Measurements from ENCODE around the gene PTCD3.

PTCD3 gene

GRCh38 chr2:86105969-86106945, at the start of gene PTCD3:
Gene PTCD3, plus strand, starts transcription at chr2:86106235. Its CDS starts 13 bp downstream, at chr2:86106248.
- Histone ChIP-seq H3K36me3 (ENCODE audit: control insufficient read depth in 2 of 2, insufficient read depth in 2 of 2, low read length in 2 of 2) (peaks cover 11% of the 10 kb centered on the region in 2 donors), H3K4me1 (ENCODE audit: control insufficient read depth, insufficient read depth, low read length) (peaks cover 16% of the 10 kb centered on the region), H3K4me3 (ENCODE audit: low read length in 2 of 2) (peak within 1 kb of the TSS; percentile 97 to 98), H3K9me3 (ENCODE audit: control insufficient read depth in 2 of 2, low read length in 2 of 2) (no peaks in the 10 kb centered on the region), H3K27me3 (ENCODE audit: control insufficient read depth in 1 of 2, insufficient read depth in 2 of 2, low read length in 2 of 2) (no peaks in the 10 kb centered on the region), H3K9ac (ENCODE audit: low read length in 2 of 2) (peak within 1 kb of the TSS; percentile 77 to 91), H3K27ac (ENCODE audit: low read length) (peak within 1 kb of the TSS; percentile 85)

GRCh38 chr2:86056590-86057331, 49.3 kb upstream of the PTCD3 start:
- Histone ChIP-seq H3K36me3 (ENCODE audit: control insufficient read depth in 2 of 2, insufficient read depth in 2 of 2, low read length in 2 of 2) (peaks cover 22 to 35% of the 10 kb centered on the region in 2 donors), H3K4me1 (ENCODE audit: control insufficient read depth, insufficient read depth, low read length) (no peaks in the 10 kb centered on the region)

GRCh38 chr2:86062043-86062442, 44.0 kb upstream of the PTCD3 start:
- peaks cover 28 to 29% of the 10 kb centered on the region in 2 donors for H3K36me3 ChIP-seq (ENCODE audit: control insufficient read depth in 2 of 2, insufficient read depth in 2 of 2, low read length in 2 of 2)
- H3K4me3 ChIP-seq (ENCODE audit: low read length in 2 of 2): no peak overlapping the region
- H3K27ac ChIP-seq (ENCODE audit: low read length): no peak overlapping the region

More at GRCh38 chr2:86056590-86057331, 49.3 kb upstream of the PTCD3 start:
- no peaks in the 10 kb centered on the region for H3K27me3 ChIP-seq (ENCODE audit: control insufficient read depth in 1 of 2, insufficient read depth in 2 of 2, low read length in 2 of 2)
- H3K9me3 ChIP-seq (ENCODE audit: control insufficient read depth in 2 of 2, low read length in 2 of 2): no peaks in the 10 kb centered on the region
- no peak overlapping the region for H3K27ac ChIP-seq (ENCODE audit: low read length)
- no peak overlapping the region for H3K9ac ChIP-seq (ENCODE audit: low read length in 2 of 2)
- H3K4me3 ChIP-seq (ENCODE audit: low read length in 2 of 2): no peak overlapping the region

DNA sequence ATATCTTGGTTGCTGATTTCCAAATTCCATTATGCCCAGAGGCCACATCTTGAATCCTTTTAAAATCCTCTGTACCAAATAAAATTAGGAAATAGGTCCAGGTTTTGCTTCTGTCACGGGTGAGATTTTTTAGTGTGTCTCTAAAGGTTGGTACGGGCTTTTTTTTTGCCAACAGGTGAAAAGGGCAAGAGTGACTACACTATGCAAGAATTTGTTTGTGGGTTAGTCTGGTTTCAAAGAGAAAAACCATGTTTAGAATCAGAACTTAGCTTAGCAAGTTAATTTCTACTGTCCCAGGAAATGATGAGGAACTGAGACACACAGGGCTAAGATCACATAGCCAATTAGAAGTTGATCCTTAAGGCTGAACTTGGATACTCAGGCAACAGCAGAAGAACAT, 42.0 kb upstream of the PTCD3 start:
- H3K27ac ChIP-seq (ENCODE audit: low read length): no peak overlapping the region
- no peak overlapping the region for H3K9ac ChIP-seq (ENCODE audit: low read length in 2 of 2)
- H3K4me3 ChIP-seq (ENCODE audit: low read length in 2 of 2): no peak overlapping the region
- H3K36me3 ChIP-seq (ENCODE audit: control insufficient read depth in 2 of 2, insufficient read depth in 2 of 2, low read length in 2 of 2): peaks cover 34 to 36% of the 10 kb centered on the region in 2 donors
- no peaks in the 10 kb centered on the region for H3K27me3 ChIP-seq (ENCODE audit: control insufficient read depth in 1 of 2, insufficient read depth in 2 of 2, low read length in 2 of 2)
- no peaks in the 10 kb centered on the region for H3K9me3 ChIP-seq (ENCODE audit: control insufficient read depth in 2 of 2, low read length in 2 of 2)
- peaks cover 9% of the 10 kb centered on the region for H3K4me1 ChIP-seq (ENCODE audit: control insufficient read depth, insufficient read depth, low read length)

More at GRCh38 chr2:86062043-86062442, 44.0 kb upstream of the PTCD3 start:
- Histone ChIP-seq H3K4me1 (ENCODE audit: control insufficient read depth, insufficient read depth, low read length) (peaks cover 5% of the 10 kb centered on the region), H3K9me3 (ENCODE audit: control insufficient read depth in 2 of 2, low read length in 2 of 2) (no peaks in the 10 kb centered on the region), H3K27me3 (ENCODE audit: control insufficient read depth in 1 of 2, insufficient read depth in 2 of 2, low read length in 2 of 2) (no peaks in the 10 kb centered on the region), H3K9ac (ENCODE audit: low read length in 2 of 2) (no peak overlapping the region)

GRCh38 chr2:86065512-86065911, 40.5 kb upstream of the PTCD3 start:
- H3K27me3 ChIP-seq (ENCODE audit: control insufficient read depth in 1 of 2, insufficient read depth in 2 of 2, low read length in 2 of 2): no peaks in the 10 kb centered on the region
- peak overlapping the region; percentile 49 for H3K27ac ChIP-seq (ENCODE audit: low read length)
- H3K4me3 ChIP-seq (ENCODE audit: low read length in 2 of 2): no peak overlapping the region
- no peaks in the 10 kb centered on the region for H3K9me3 ChIP-seq (ENCODE audit: control insufficient read depth in 2 of 2, low read length in 2 of 2)
- peaks cover 9% of the 10 kb centered on the region for H3K4me1 ChIP-seq (ENCODE audit: control insufficient read depth, insufficient read depth, low read length)
- H3K36me3 ChIP-seq (ENCODE audit: control insufficient read depth in 2 of 2, insufficient read depth in 2 of 2, low read length in 2 of 2): peaks cover 40 to 43% of the 10 kb centered on the region in 2 donors
- H3K9ac ChIP-seq (ENCODE audit: low read length in 2 of 2): no peak overlapping the region

DNA sequence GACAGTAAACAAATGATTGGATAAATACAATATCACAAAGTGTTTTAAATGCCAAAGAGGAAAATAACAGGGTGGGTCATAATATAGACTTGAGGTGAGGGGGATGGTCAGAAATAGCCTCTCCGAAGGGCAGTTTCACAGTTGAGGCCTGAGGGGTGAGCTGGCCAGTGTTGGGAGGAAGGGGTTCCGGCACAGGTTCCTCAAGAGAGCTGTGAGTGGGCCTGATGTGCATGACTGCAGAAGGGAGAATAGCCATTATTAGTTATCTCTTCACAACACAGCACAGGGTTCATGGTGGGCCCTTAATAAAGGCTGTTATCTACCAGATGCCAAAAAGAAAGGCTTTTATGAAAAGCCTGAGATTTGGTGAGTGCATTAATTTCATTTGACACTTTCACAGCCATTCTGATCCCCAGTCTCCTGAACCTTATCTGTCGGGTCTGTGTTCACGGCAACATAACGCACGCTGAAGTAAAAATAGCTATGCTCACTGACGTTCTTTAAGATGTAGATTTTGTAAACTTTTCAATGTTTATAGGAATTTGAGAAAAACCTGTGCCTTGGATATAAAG, 39.9 kb upstream of the PTCD3 start:
- Histone ChIP-seq H3K4me3 (ENCODE audit: low read length in 2 of 2) (no peak overlapping the region), H3K27me3 (ENCODE audit: control insufficient read depth in 1 of 2, insufficient read depth in 2 of 2, low read length in 2 of 2) (no peaks in the 10 kb centered on the region), H3K36me3 (ENCODE audit: control insufficient read depth in 2 of 2, insufficient read depth in 2 of 2, low read length in 2 of 2) (peaks cover 40 to 42% of the 10 kb centered on the region in 2 donors), H3K27ac (ENCODE audit: low read length) (peak overlapping the region; percentile 49), H3K9ac (ENCODE audit: low read length in 2 of 2) (no peak overlapping the region), H3K4me1 (ENCODE audit: control insufficient read depth, insufficient read depth, low read length) (peaks cover 9% of the 10 kb centered on the region), H3K9me3 (ENCODE audit: control insufficient read depth in 2 of 2, low read length in 2 of 2) (no peaks in the 10 kb centered on the region)

DNA sequence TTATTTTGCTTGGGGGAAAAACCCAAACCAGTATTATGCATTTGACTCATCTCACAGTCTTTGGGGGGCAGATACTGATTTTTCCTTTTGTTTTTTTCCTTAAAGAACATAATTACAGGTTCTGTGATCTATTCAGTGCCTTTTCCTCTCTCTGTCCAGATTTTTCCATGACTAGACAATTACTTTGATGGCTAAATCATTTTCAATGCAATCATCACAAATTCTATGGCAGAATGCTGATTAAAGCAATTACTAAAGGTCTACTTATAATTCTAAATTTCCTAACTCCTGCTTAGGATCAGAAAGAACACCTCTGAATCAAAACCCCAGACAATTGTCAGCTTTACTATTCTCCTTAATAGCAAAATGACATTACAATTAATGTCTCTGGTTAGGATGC, 39.1 kb upstream of the PTCD3 start:
- Histone ChIP-seq H3K27me3 (ENCODE audit: control insufficient read depth in 1 of 2, insufficient read depth in 2 of 2, low read length in 2 of 2) (no peaks in the 10 kb centered on the region), H3K9me3 (ENCODE audit: control insufficient read depth in 2 of 2, low read length in 2 of 2) (no peaks in the 10 kb centered on the region), H3K27ac (ENCODE audit: low read length) (no peak overlapping the region), H3K9ac (ENCODE audit: low read length in 2 of 2) (no peak overlapping the region), H3K4me1 (ENCODE audit: control insufficient read depth, insufficient read depth, low read length) (peaks cover 9% of the 10 kb centered on the region), H3K36me3 (ENCODE audit: control insufficient read depth in 2 of 2, insufficient read depth in 2 of 2, low read length in 2 of 2) (peaks cover 42 to 44% of the 10 kb centered on the region in 2 donors), H3K4me3 (ENCODE audit: low read length in 2 of 2) (no peak overlapping the region)

- H3K36me3 ChIP-seq (ENCODE audit: control insufficient read depth in 2 of 2, insufficient read depth in 2 of 2, low read length in 2 of 2): peaks cover 42 to 44% of the 10 kb centered on the region in 2 donors
- H3K27me3 ChIP-seq (ENCODE audit: control insufficient read depth in 1 of 2, insufficient read depth in 2 of 2, low read length in 2 of 2): no peaks in the 10 kb centered on the region
- H3K4me1 ChIP-seq (ENCODE audit: control insufficient read depth, insufficient read depth, low read length): peaks cover 21% of the 10 kb centered on the region
- H3K9me3 ChIP-seq (ENCODE audit: control insufficient read depth in 2 of 2, low read length in 2 of 2): no peaks in the 10 kb centered on the region
- no peak overlapping the region for H3K27ac ChIP-seq (ENCODE audit: low read length)
- H3K9ac ChIP-seq (ENCODE audit: low read length in 2 of 2): no peak overlapping the region
- no peak overlapping the region for H3K4me3 ChIP-seq (ENCODE audit: low read length in 2 of 2)
Observed at GRCh38 chr2:86068136-86068588, 37.9 kb upstream of the PTCD3 start.

GRCh38 chr2:86068648-86069047, 37.4 kb upstream of the PTCD3 start:
- Histone ChIP-seq H3K27me3 (ENCODE audit: control insufficient read depth in 1 of 2, insufficient read depth in 2 of 2, low read length in 2 of 2) (no peaks in the 10 kb centered on the region), H3K4me3 (ENCODE audit: low read length in 2 of 2) (no peak overlapping the region), H3K27ac (ENCODE audit: low read length) (no peak overlapping the region), H3K9ac (ENCODE audit: low read length in 2 of 2) (no peak overlapping the region), H3K36me3 (ENCODE audit: control insufficient read depth in 2 of 2, insufficient read depth in 2 of 2, low read length in 2 of 2) (peaks cover 45 to 46% of the 10 kb centered on the region in 2 donors), H3K4me1 (ENCODE audit: control insufficient read depth, insufficient read depth, low read length) (peaks cover 21% of the 10 kb centered on the region), H3K9me3 (ENCODE audit: control insufficient read depth in 2 of 2, low read length in 2 of 2) (no peaks in the 10 kb centered on the region)

DNA sequence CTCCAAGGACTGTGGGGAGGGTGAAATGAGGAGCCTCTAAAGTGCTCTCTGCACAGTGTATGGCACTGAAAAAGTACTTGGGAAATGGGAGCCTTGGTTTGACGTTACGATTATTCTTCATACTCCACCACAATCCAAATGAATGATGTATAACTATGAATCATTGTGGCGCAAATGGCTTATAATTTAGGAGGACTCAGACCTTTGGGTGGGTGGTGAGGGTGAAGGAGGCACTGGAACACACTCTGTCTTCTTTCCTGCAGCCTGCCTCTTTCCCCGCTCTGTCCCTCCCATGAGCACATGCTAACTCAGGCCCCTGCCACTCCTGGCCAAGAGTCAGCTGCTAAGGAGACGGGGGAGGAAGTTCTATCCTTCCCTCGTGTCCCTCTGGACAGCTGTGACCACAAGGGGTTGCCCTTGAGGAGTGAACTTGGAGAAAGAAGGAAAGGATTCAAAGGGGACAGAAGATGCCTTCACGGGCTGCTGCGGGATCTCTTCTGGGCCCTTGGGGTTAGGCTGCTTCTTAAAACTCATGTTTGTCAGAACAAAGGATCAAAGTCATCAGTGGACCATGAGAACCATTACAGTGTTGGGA, 36.8 kb upstream of the PTCD3 start:
- H3K9ac ChIP-seq (ENCODE audit: low read length in 2 of 2): no peak overlapping the region
- H3K4me1 ChIP-seq (ENCODE audit: control insufficient read depth, insufficient read depth, low read length): peaks cover 21% of the 10 kb centered on the region
- no peaks in the 10 kb centered on the region for H3K9me3 ChIP-seq (ENCODE audit: control insufficient read depth in 2 of 2, low read length in 2 of 2)
- no peak overlapping the region for H3K4me3 ChIP-seq (ENCODE audit: low read length in 2 of 2)
- no peak overlapping the region for H3K27ac ChIP-seq (ENCODE audit: low read length)
- H3K27me3 ChIP-seq (ENCODE audit: control insufficient read depth in 1 of 2, insufficient read depth in 2 of 2, low read length in 2 of 2): no peaks in the 10 kb centered on the region
- H3K36me3 ChIP-seq (ENCODE audit: control insufficient read depth in 2 of 2, insufficient read depth in 2 of 2, low read length in 2 of 2): peaks cover 47 to 50% of the 10 kb centered on the region in 2 donors

All from stomach smooth muscle (tissue), 2 donors.